ENCODE measurements around the gene MTIF3.
A peak's percentile ranks its signal among the peaks of the same experiment; 100 is the strongest.

The MTIF3 gene

GRCh38 chr13:27442071-27442647 lies 8.2 kb downstream of the MTIF3 start:
- H3K27me3 ChIP-seq, result no peaks in the 10 kb centered on the region
- H3K36me3 ChIP-seq, result peaks cover 55% of the 10 kb centered on the region
- TF ChIP-seq CTCF (IDR thresholded peaks at IDR 0.05), result no peak
- H3K27ac ChIP-seq, result peak overlapping the region; percentile 28
- H3K4me3 ChIP-seq (ENCODE audit: low read depth in 1 of 2, low read length in 1 of 2), result no peak overlapping the region
- H3K9me3 ChIP-seq, result no peaks in the 10 kb centered on the region
- peaks cover 18 to 22% of the 10 kb centered on the region in 2 experiments for H3K4me1 ChIP-seq (ENCODE audit: control insufficient read depth in 1 of 2, insufficient read depth in 1 of 2, low read depth in 1 of 2, low read length in 1 of 2)

- Histone ChIP-seq H3K4me1 (ENCODE audit: control insufficient read depth in 1 of 2, insufficient read depth in 1 of 2, low read depth in 1 of 2, low read length in 1 of 2) (peaks cover 10 to 14% of the 10 kb centered on the region in 2 experiments), H3K9me3 (no peaks in the 10 kb centered on the region), H3K27ac (no peak overlapping the region), H3K4me3 (ENCODE audit: low read depth in 1 of 2, low read length in 1 of 2) (no peak overlapping the region), H3K36me3 (peaks cover 68% of the 10 kb centered on the region), H3K27me3 (no peaks in the 10 kb centered on the region)
- no peak for TF ChIP-seq CTCF (IDR thresholded peaks at IDR 0.05)
These were observed 10.0 kb downstream of the MTIF3 start for GRCh38 chr13:27440408-27440807.

- Histone ChIP-seq H3K4me1 (ENCODE audit: control insufficient read depth in 1 of 2, insufficient read depth in 1 of 2, low read depth in 1 of 2, low read length in 1 of 2) (peaks cover 24 to 34% of the 10 kb centered on the region in 2 experiments), H3K9me3 (no peaks in the 10 kb centered on the region), H3K27ac (no peak overlapping the region), H3K27me3 (no peaks in the 10 kb centered on the region), H3K36me3 (peaks cover 80% of the 10 kb centered on the region), H3K4me3 (ENCODE audit: low read depth in 1 of 2, low read length in 1 of 2) (no peak overlapping the region)
- TF ChIP-seq CTCF (IDR thresholded peaks at IDR 0.05), result no peak
These were observed 13.2 kb downstream of the MTIF3 start for GRCh38 chr13:27437126-27437525.

GRCh38 chr13:27432611-27433210 lies 17.7 kb downstream of the MTIF3 start:
- Histone ChIP-seq H3K4me3 (ENCODE audit: low read depth in 1 of 2, low read length in 1 of 2) (no peak overlapping the region), H3K27ac (peak overlapping the region; percentile 74), H3K36me3 (peaks cover 47% of the 10 kb centered on the region), H3K4me1 (ENCODE audit: control insufficient read depth in 1 of 2, insufficient read depth in 1 of 2, low read depth in 1 of 2, low read length in 1 of 2) (peaks cover 50 to 55% of the 10 kb centered on the region in 2 experiments), H3K27me3 (no peaks in the 10 kb centered on the region), H3K9me3 (no peaks in the 10 kb centered on the region)
- no peak for TF ChIP-seq CTCF (IDR thresholded peaks at IDR 0.05)

- H3K27ac ChIP-seq, result peak overlapping the region; percentile 74
- no peaks in the 10 kb centered on the region for H3K27me3 ChIP-seq
- peaks cover 55 to 60% of the 10 kb centered on the region in 2 experiments for H3K4me1 ChIP-seq (ENCODE audit: control insufficient read depth in 1 of 2, insufficient read depth in 1 of 2, low read depth in 1 of 2, low read length in 1 of 2)
- no peaks in the 10 kb centered on the region for H3K9me3 ChIP-seq
- H3K36me3 ChIP-seq, result peaks cover 43% of the 10 kb centered on the region
- no peak overlapping the region for H3K4me3 ChIP-seq (ENCODE audit: low read depth in 1 of 2, low read length in 1 of 2)
- TF ChIP-seq CTCF (IDR thresholded peaks at IDR 0.05), result no peak
These were observed 18.2 kb downstream of the MTIF3 start for GRCh38 chr13:27432180-27432579.
